ENCODE measurements around the gene ANKRD11.
"Not testable (repeated sequence)": the region's sequence is repeated elsewhere in the genome, so short reads cannot be mapped to it uniquely, and the experiment has no call there.

ANKRD11 gene

GRCh38 chr16:89478576-89479221 lies 11.7 kb downstream of the ANKRD11 start:
- no peak for DNase-seq (ENCODE audit: low read depth)

- no peak for DNase-seq (ENCODE audit: low read depth)
These were observed 13.5 kb downstream of the ANKRD11 start for GRCh38 chr16:89476811-89477261.

GRCh38 chr16:89476379-89476778 lies 14.0 kb downstream of the ANKRD11 start:
- DNase-seq (ENCODE audit: low read depth), result no peak

- DNase-seq (ENCODE audit: low read depth), result no peak
These were observed 15.2 kb downstream of the ANKRD11 start for GRCh38 chr16:89475144-89475543.

- no peak for DNase-seq (ENCODE audit: low read depth)
These were observed 16.5 kb downstream of the ANKRD11 start for GRCh38 chr16:89473791-89474414.

GRCh38 chr16:89473136-89473712 lies 17.1 kb downstream of the ANKRD11 start:
- DNase-seq (ENCODE audit: low read depth), result no peak

GRCh38 chr16:89472711-89473075 lies 17.7 kb downstream of the ANKRD11 start:
- no peak for DNase-seq (ENCODE audit: low read depth)

- DNase-seq (ENCODE audit: low read depth), result no peak
These were observed 23.0 kb downstream of the ANKRD11 start for GRCh38 chr16:89467382-89467781.

GRCh38 chr16:89466920-89467319 lies 23.4 kb downstream of the ANKRD11 start:
- DNase-seq (ENCODE audit: low read depth), result no peak

GRCh38 chr16:89463312-89463711 lies 27.0 kb downstream of the ANKRD11 start:
- DNase-seq (ENCODE audit: low read depth), result not testable (repeated sequence)

- DNase-seq (ENCODE audit: low read depth), result not testable (repeated sequence)
These were observed 27.7 kb downstream of the ANKRD11 start for GRCh38 chr16:89462639-89463038.

- DNase-seq (ENCODE audit: low read depth), result not testable (repeated sequence)
These were observed 28.5 kb downstream of the ANKRD11 start for GRCh38 chr16:89461890-89462289.

GRCh38 chr16:89460556-89460955 lies 29.8 kb downstream of the ANKRD11 start:
- no peak for DNase-seq (ENCODE audit: low read depth)

- DNase-seq (ENCODE audit: low read depth), result no peak
These were observed 31.4 kb downstream of the ANKRD11 start for GRCh38 chr16:89458967-89459366.

GRCh38 chr16:89458551-89458950 lies 31.8 kb downstream of the ANKRD11 start:
- no peak for DNase-seq (ENCODE audit: low read depth)

GRCh38 chr16:89456419-89456959 lies 33.9 kb downstream of the ANKRD11 start:
- DNase-seq (ENCODE audit: low read depth), result no peak

- no peak for DNase-seq (ENCODE audit: low read depth)
These were observed 34.7 kb downstream of the ANKRD11 start for GRCh38 chr16:89455692-89456091.

- DNase-seq (ENCODE audit: low read depth), result no peak
These were observed 35.2 kb downstream of the ANKRD11 start for GRCh38 chr16:89455178-89455577.

- DNase-seq (ENCODE audit: low read depth), result not testable (repeated sequence)
These were observed 35.8 kb downstream of the ANKRD11 start for GRCh38 chr16:89454378-89455125.

GRCh38 chr16:89453501-89454321 lies 36.6 kb downstream of the ANKRD11 start:
- no peak for DNase-seq (ENCODE audit: low read depth)

GRCh38 chr16:89452925-89453324 lies 37.4 kb downstream of the ANKRD11 start:
- no peak for DNase-seq (ENCODE audit: low read depth)

GRCh38 chr16:89452241-89452640 lies 38.1 kb downstream of the ANKRD11 start:
- no peak for DNase-seq (ENCODE audit: low read depth)

All from stimulated activated CD8-positive, alpha-beta memory T cell treated with anti-CD3 and anti-CD28 coated beads, Interleukin-12 subunit alpha, Interleukin-12 subunit beta, amount 100 ng/mL, for 1 hour (primary cell).